Fibroblast of peridontal ligament (primary cell): ENCODE measurements around the gene PDXK.

Experiments
- DNase-seq: peaks from one replicate; pipeline ENCODE4 v3.0.0-alpha.2; 2010; ENCODE audit errors: extremely low read depth

Gene PDXK

GRCh38 chr21:43779660-43780059 is 60.7 kb downstream of the PDXK start:
- no peak for DNase-seq

GRCh38 chr21:43781846-43782245 is 62.9 kb downstream of the PDXK start:
- no peak for DNase-seq

GRCh38 chr21:43782431-43783097 is 63.6 kb downstream of the PDXK start:
- no peak for DNase-seq

- no peak for DNase-seq
Measured at GRCh38 chr21:43783098-43783700, 64.3 kb downstream of the PDXK start.

GRCh38 chr21:43785134-43785533 is 66.2 kb downstream of the PDXK start:
- no peak for DNase-seq

GRCh38 chr21:43786300-43786806 is 67.4 kb downstream of the PDXK start:
- DNase-seq, result no peak

GRCh38 chr21:43786807-43787440 is 68.0 kb downstream of the PDXK start:
- no peak for DNase-seq

GRCh38 chr21:43789276-43790009 is 70.5 kb downstream of the PDXK start, which contains the start of gene RRP1:
RRP1 (plus strand) TSS chr21:43789577; CDS start chr21:43789630, 53 bp downstream.
- peak; percentile 77 for DNase-seq

GRCh38 chr21:43790010-43790524 is 71.1 kb downstream of the PDXK start:
- no peak for DNase-seq

- no peak for DNase-seq
Measured at GRCh38 chr21:43792406-43792805, 73.5 kb downstream of the PDXK start.

GRCh38 chr21:43793243-43793642 is 74.3 kb downstream of the PDXK start:
- no peak for DNase-seq

GRCh38 chr21:43794311-43794710 is 75.4 kb downstream of the PDXK start:
- DNase-seq, result no peak

GRCh38 chr21:43794857-43795256 is 75.9 kb downstream of the PDXK start:
- no peak for DNase-seq

- no peak for DNase-seq
Measured at GRCh38 chr21:43797415-43797814, 78.5 kb downstream of the PDXK start.

- no peak for DNase-seq
Measured at GRCh38 chr21:43797925-43798715, 79.2 kb downstream of the PDXK start.

- no peak for DNase-seq
Measured at GRCh38 chr21:43799301-43799840, 80.4 kb downstream of the PDXK start.

GRCh38 chr21:43800124-43800523 is 81.2 kb downstream of the PDXK start:
- no peak for DNase-seq

- DNase-seq, result no peak
Measured at GRCh38 chr21:43800566-43800965, 81.6 kb downstream of the PDXK start.

GRCh38 chr21:43801006-43801783 is 82.3 kb downstream of the PDXK start:
- DNase-seq, result no peak

GRCh38 chr21:43802713-43803313 is 83.9 kb downstream of the PDXK start:
- DNase-seq, result no peak
